ENCODE data around the gene EFNA1.

The EFNA1 gene

GRCh38 chr1:155099331-155099730 is 28.3 kb upstream of the EFNA1 start:
- no peaks in the 10 kb centered on the region for H3K36me3 ChIP-seq (ENCODE audit: insufficient read depth, low read length)
- H2AFZ ChIP-seq (ENCODE audit: low read depth, low read length), result no peak overlapping the region
- H3K4me1 ChIP-seq (ENCODE audit: insufficient read depth, low read length), result no peaks in the 10 kb centered on the region
- no peaks in the 10 kb centered on the region for H3K9me3 ChIP-seq (ENCODE audit: insufficient read depth, low read length, severe bottlenecking)
- no peak overlapping the region for H3K27ac ChIP-seq (ENCODE audit: low read length)
- DNase-seq (no peak), ATAC-seq (ENCODE audit: insufficient read depth, low read depth) (no peak)
- H3K79me2 ChIP-seq (ENCODE audit: insufficient read depth, low read length), result no peaks in the 10 kb centered on the region
- no peak overlapping the region for H3K4me3 ChIP-seq (ENCODE audit: low read depth in 1 of 2, low read length in 2 of 2)
- H3K4me2 ChIP-seq (ENCODE audit: insufficient read depth, low read length), result no peak overlapping the region
- H4K20me1 ChIP-seq (ENCODE audit: insufficient read depth, low read length), result no peaks in the 10 kb centered on the region
- TF ChIP-seq, protein P1, sequence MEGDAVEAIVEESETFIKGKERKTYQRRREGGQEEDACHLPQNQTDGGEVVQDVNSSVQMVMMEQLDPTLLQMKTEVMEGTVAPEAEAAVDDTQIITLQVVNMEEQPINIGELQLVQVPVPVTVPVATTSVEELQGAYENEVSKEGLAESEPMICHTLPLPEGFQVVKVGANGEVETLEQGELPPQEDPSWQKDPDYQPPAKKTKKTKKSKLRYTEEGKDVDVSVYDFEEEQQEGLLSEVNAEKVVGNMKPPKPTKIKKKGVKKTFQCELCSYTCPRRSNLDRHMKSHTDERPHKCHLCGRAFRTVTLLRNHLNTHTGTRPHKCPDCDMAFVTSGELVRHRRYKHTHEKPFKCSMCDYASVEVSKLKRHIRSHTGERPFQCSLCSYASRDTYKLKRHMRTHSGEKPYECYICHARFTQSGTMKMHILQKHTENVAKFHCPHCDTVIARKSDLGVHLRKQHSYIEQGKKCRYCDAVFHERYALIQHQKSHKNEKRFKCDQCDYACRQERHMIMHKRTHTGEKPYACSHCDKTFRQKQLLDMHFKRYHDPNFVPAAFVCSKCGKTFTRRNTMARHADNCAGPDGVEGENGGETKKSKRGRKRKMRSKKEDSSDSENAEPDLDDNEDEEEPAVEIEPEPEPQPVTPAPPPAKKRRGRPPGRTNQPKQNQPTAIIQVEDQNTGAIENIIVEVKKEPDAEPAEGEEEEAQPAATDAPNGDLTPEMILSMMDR (IDR thresholded peaks at IDR 0.05; ENCODE audit: borderline replicate concordance, extremely low read depth, low read length, poor library complexity, severe bottlenecking), result no peak
- TF ChIP-seq EZH2 (IDR thresholded peaks at IDR 0.05; ENCODE audit: borderline replicate concordance, low read depth, low read length, severe bottlenecking), result no peak
- H3K9ac ChIP-seq (ENCODE audit: low read depth, low read length), result no peak overlapping the region
- peaks cover 18% of the 10 kb centered on the region for H3K27me3 ChIP-seq (ENCODE audit: insufficient read depth, low read length, poor library complexity)

DNA sequence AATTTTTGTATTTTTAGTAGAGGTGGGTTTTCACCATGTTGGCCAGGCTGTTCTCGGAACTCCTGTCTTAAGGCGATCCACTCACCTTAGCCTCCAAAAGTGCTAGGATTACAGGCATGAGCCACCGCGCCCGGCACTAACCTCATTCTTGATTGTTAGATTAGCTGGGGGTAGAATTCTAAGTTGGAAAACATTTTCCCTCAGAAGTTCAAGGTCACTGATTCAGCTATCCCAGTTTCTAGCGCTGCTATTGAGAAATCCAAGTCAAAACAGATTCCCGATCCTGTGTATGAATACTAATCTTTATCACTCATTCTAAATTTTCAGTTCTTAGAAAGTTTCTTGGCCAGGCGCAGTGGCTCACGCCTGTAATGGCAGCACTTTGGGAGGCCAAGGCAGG is 24.4 kb upstream of the EFNA1 start:
- ATAC-seq (ENCODE audit: insufficient read depth, low read depth), result no peak
- no peak overlapping the region for H3K27ac ChIP-seq (ENCODE audit: low read length)
- H3K9ac ChIP-seq (ENCODE audit: low read depth, low read length), result no peak overlapping the region

DNA sequence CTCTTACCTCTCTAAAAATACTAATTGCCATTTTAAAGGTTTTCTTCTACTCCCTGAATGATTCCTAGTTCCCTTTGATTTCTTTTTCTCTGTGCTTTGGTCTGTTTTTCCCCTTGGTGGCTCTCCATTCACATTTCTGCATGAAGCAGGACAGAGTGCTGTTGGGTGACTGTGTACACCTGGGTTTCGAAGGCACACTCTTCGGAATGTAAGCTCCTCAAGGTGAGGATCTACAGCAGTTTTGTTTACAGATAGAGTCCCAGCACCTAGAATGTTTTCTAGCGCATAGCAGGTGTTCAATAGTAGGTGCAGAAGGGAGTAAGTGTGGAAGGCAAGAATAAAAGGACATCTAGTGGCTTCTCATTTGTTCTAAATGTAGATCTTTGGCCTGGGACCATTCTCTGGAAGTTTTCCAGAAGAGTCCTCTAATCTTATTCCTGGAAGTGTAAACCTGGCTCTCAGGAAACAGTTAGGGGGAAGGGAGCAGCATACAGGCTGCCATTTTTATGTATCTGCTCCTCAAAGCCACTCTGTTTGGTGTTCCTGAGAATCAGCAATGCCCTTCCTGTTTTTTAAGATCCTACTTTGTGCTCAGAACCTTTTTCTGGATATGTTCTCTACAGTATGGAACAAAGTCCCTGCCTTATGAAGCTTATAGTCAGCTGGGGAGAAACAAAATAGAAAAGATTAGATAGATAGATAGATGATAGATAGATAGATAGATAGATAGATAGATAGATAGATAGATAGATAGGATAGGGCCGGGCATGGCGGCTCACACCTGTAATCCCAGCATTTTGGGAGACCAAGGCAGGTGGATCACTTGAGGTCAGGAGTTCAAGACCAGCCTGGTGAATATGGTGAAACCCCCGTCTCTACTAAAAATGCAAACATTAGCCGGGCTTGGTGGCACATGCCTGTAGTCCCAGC is 22.8 kb upstream of the EFNA1 start:
- Histone ChIP-seq H3K27ac (ENCODE audit: low read length) (no peak overlapping the region), H3K79me2 (ENCODE audit: insufficient read depth, low read length) (no peaks in the 10 kb centered on the region), H3K27me3 (ENCODE audit: insufficient read depth, low read length, poor library complexity) (peaks cover 10% of the 10 kb centered on the region), H4K20me1 (ENCODE audit: insufficient read depth, low read length) (no peaks in the 10 kb centered on the region), H3K4me1 (ENCODE audit: insufficient read depth, low read length) (no peaks in the 10 kb centered on the region), H2AFZ (ENCODE audit: low read depth, low read length) (no peak overlapping the region), H3K4me2 (ENCODE audit: insufficient read depth, low read length) (no peak overlapping the region), H3K9me3 (ENCODE audit: insufficient read depth, low read length, severe bottlenecking) (no peaks in the 10 kb centered on the region), H3K9ac (ENCODE audit: low read depth, low read length) (no peak overlapping the region), H3K36me3 (ENCODE audit: insufficient read depth, low read length) (no peaks in the 10 kb centered on the region), H3K4me3 (ENCODE audit: low read depth in 1 of 2, low read length in 2 of 2) (no peak overlapping the region)
- no peak for ATAC-seq (ENCODE audit: insufficient read depth, low read depth)
- no peak for DNase-seq
- TF ChIP-seq, protein P1 (IDR thresholded peaks at IDR 0.05; ENCODE audit: borderline replicate concordance, extremely low read depth, low read length, poor library complexity, severe bottlenecking), result no peak
- TF ChIP-seq EZH2 (IDR thresholded peaks at IDR 0.05; ENCODE audit: borderline replicate concordance, low read depth, low read length, severe bottlenecking), result no peak

More for the DNA sequence above, 24.4 kb upstream of the EFNA1 start:
- Histone ChIP-seq H3K4me1 (ENCODE audit: insufficient read depth, low read length) (no peaks in the 10 kb centered on the region), H2AFZ (ENCODE audit: low read depth, low read length) (no peak overlapping the region), H4K20me1 (ENCODE audit: insufficient read depth, low read length) (no peaks in the 10 kb centered on the region), H3K36me3 (ENCODE audit: insufficient read depth, low read length) (no peaks in the 10 kb centered on the region), H3K4me3 (ENCODE audit: low read depth in 1 of 2, low read length in 2 of 2) (no peak overlapping the region), H3K27me3 (ENCODE audit: insufficient read depth, low read length, poor library complexity) (peaks cover 10% of the 10 kb centered on the region), H3K79me2 (ENCODE audit: insufficient read depth, low read length) (no peaks in the 10 kb centered on the region), H3K4me2 (ENCODE audit: insufficient read depth, low read length) (no peak overlapping the region), H3K9me3 (ENCODE audit: insufficient read depth, low read length, severe bottlenecking) (no peaks in the 10 kb centered on the region)
- no peak for TF ChIP-seq EZH2 (IDR thresholded peaks at IDR 0.05; ENCODE audit: borderline replicate concordance, low read depth, low read length, severe bottlenecking)
- TF ChIP-seq, protein P1 (IDR thresholded peaks at IDR 0.05; ENCODE audit: borderline replicate concordance, extremely low read depth, low read length, poor library complexity, severe bottlenecking), result no peak
- no peak for DNase-seq

Data from DND-41 (cell line).